Naive thymus-derived CD4-positive, alpha-beta T cell (primary cell): ENCODE results near the gene PLPP3. TPM values are rescaled to one million over a fixed set of nuclear protein-coding genes. Genes with fewer than 3 reads are reported as not detected.

Experiments
- ATAC-seq: fragments of 150-1000 bp; cut with Tn5 transposase; 2 replicates; pipeline ENCODE4 v1.10.0; 2021; ENCODE audit warnings: mild to moderate bottlenecking, moderate library complexity
- CTCF ChIA-PET: fragments of 350-600 bp; sonication (Branson Sonifier 250); formaldehyde crosslinking; loops from one replicate; lab custom pipeline; 2021; ENCODE audit warnings: antibody characterized with exemption; lab: Charles Lee
- POLR2A ChIA-PET: fragments of 350-600 bp; sonication (Branson Sonifier 250); formaldehyde crosslinking; loops from one replicate; lab custom pipeline; 2021; ENCODE audit warnings: antibody characterized with exemption, inconsistent platforms; lab: Charles Lee
- DNase-seq, 9 donors: peaks; one replicate each; pipeline versions ENCODE4 v3.0.0 to v3.0.0-alpha.2; 2020 to 2022; ENCODE audit warnings: mixed read lengths in 1 of 9
- H3K27ac ChIP-seq: one replicate; pipeline ENCODE4 v1.7.0; 2013; ENCODE audit warnings: mild to moderate bottlenecking, low read depth, low read length, moderate library complexity
- H3K27me3 ChIP-seq, 2 donors: one replicate each; pipeline ENCODE4 v1.7.0; 2013; ENCODE audit warnings: low read length in 2 of 2, mild to moderate bottlenecking in 2 of 2, moderate library complexity in 2 of 2; ENCODE audit not compliant: control insufficient read depth in 2 of 2, insufficient read depth in 2 of 2
- H3K36me3 ChIP-seq, 3 experiments: 1 replicate in 2 of 3; 2 replicates in 1 of 3; pipeline ENCODE4 v1.7.0; 2013; ENCODE audit warnings: low read length in 3 of 3, mild to moderate bottlenecking in 3 of 3, moderate library complexity in 1 of 3; ENCODE audit not compliant: insufficient read depth in 3 of 3, control insufficient read depth in 2 of 3
- H3K4me1 ChIP-seq, 2 donors: one replicate each; pipeline ENCODE4 v1.7.0; 2013; ENCODE audit warnings: low read length in 2 of 2, mild to moderate bottlenecking in 2 of 2, moderate library complexity in 1 of 2; ENCODE audit not compliant: control insufficient read depth in 2 of 2, insufficient read depth in 2 of 2
- H3K4me3 ChIP-seq: 2 replicates; pipeline ENCODE4 v1.7.0; 2013; ENCODE audit warnings: mild to moderate bottlenecking, low read length
- H3K9me3 ChIP-seq, 3 experiments: 1 replicate in 2 of 3; 2 replicates in 1 of 3; pipeline ENCODE4 v1.7.0; 2013; ENCODE audit warnings: low read length in 3 of 3; ENCODE audit not compliant: control insufficient read depth in 2 of 3
- H3K27ac Mint-ChIP-seq, 9 donors: one replicate each; pipeline ENCODE4 v1.8.0; 2020 to 2022; ENCODE audit warnings: mixed read lengths in 9 of 9, mild to moderate bottlenecking in 8 of 9, moderate library complexity in 5 of 9, inconsistent platforms in 2 of 9
- H3K27me3 Mint-ChIP-seq, 5 donors: one replicate each; pipeline ENCODE4 v1.8.0; 2021 to 2022; ENCODE audit warnings: mixed read lengths in 5 of 5, mild to moderate bottlenecking in 1 of 5
- H3K36me3 Mint-ChIP-seq, 5 donors: one replicate each; pipeline ENCODE4 v1.8.0; 2020 to 2022; ENCODE audit warnings: mixed read lengths in 5 of 5, mild to moderate bottlenecking in 3 of 5, inconsistent platforms in 1 of 5
- H3K4me1 Mint-ChIP-seq, 7 donors: one replicate each; pipeline ENCODE4 v1.8.0; 2020 to 2022; ENCODE audit warnings: mixed read lengths in 7 of 7, mild to moderate bottlenecking in 3 of 7, inconsistent platforms in 1 of 7
- H3K4me3 Mint-ChIP-seq, 10 donors: one replicate each; pipeline ENCODE4 v1.8.0; 2020 to 2022; ENCODE audit warnings: mild to moderate bottlenecking in 10 of 10, mixed read lengths in 10 of 10, moderate library complexity in 6 of 10, inconsistent platforms in 2 of 10
- H3K9me3 Mint-ChIP-seq, 11 donors: one replicate each; pipeline ENCODE4 v1.8.0; 2020 to 2022; ENCODE audit warnings: mixed read lengths in 11 of 11, mild to moderate bottlenecking in 4 of 11, inconsistent platforms in 1 of 11, moderate library complexity in 1 of 11
- intact Hi-C, 2 donors: fragments of 100-400 bp; cut with micrococcal nuclease; formaldehyde crosslinking; loops; one replicate each; pipeline ENCODE4 v1.15.1; 2023
- polyA plus RNA-seq, 2 donors: library from polyadenylated mRNA; unstranded; fragments of 300-500 nt; fragmentation: Illumina TruSeq; gene quantifications; one replicate each; pipeline ENCODE4 v1.2.3, GENCODE V29; 2021
- total RNA-seq, 6 experiments: library from RNA in 5 of 6; stranded (reverse) in 5 of 6; gene quantifications; 1 replicate in 5 of 6; 2 replicates in 1 of 6; pipeline ENCODE4 v1.2.3 and lab custom pipeline; 2021 to 2026

PLPP3 gene
- total and polyA plus RNA-seq, 7 experiments from 2014 or later: 0.16 to 0.30 TPM; not detected in 5

DNA sequence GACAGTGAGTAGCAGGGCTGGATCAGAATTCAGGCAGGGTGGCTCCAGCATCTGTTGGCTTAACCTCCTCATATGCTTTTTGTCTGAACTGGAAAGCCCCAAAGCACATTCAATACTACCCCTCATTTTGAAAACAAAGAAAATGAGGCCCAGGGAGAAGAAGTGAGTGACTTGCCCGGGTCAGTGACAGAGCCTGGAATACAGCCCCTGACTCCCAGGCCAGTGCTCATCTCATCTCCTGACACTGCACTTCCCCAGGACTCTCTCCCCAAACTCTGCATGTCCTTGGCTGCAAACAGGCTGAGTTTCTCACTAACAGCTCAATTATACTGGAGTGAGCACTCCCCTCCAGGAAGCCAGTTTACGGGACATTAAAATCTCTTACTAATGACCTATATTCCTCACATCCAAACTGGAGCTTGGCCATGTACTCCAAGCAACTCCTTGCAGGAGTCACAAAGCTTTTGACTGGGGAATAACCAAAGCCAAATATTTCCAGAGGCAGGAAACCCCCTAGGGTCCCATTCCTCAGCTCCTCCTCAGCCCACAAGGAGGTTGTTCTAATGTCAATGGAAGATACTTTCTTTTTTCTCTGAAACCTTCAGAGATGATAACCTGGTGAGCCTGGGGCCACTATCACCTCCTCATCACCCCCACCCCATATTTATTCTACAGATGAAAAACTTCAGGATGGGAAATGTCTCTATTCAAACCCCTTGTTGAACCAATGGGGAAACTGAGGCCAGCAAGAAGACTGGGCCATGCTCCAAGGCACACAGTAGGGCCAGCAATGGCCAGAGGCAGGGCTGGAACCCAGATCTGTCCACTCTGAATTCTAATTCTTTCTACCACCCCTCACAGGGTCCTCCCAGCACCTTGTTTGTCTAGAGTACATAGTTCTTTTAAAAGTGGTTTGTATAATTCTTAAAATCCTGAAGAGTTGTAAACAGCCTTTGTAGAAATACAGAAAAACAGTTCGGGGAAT lies 127.0 kb downstream of the PLPP3 start:
- DNase-seq: no peak
- Mint-ChIP-seq H3K4me3 (no peak overlapping the region), H3K9me3 (peaks cover 0 to 3% (median 0%) of the 10 kb centered on the region in 11 donors), H3K36me3 (no peaks in the 10 kb centered on the region), H3K27me3 (peaks cover 0 to 16% (median 0%) of the 10 kb centered on the region in 5 donors), H3K4me1 (no peaks in the 10 kb centered on the region), H3K27ac (no peak overlapping the region)
- Histone ChIP-seq H3K27ac (no peak overlapping the region), H3K36me3 (no peaks in the 10 kb centered on the region), H3K4me1 (no peaks in the 10 kb centered on the region), H3K4me3 (no peak overlapping the region), H3K27me3 (no peaks in the 10 kb centered on the region), H3K9me3 (no peaks in the 10 kb centered on the region)
- intact Hi-C loops: no loop called here
- ATAC-seq: no peak
- POLR2A ChIA-PET: no interaction called here
- CTCF ChIA-PET: no interaction called here

DNA sequence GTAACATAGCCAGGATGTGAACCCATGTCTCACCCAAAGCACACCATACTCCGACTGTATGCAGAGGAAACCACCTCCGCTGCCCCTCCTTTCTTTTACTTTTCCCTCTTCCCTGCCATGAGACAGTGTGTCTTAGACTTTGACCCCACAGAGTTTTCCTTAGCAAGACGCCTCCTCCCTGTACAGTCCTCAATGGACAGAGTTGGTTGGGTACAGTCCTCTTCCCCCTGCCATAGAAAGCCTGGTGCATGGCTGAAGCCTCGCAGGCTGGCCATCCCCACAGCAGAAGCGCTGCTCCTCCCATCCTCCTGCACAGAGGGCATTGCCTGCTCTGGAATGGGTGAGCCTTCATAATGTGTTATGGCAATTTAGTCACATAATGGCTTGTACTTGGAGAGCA lies 127.9 kb downstream of the PLPP3 start:
- H3K36me3 ChIP-seq: no peaks in the 10 kb centered on the region
- Mint-ChIP-seq H3K9me3 (peaks cover 0 to 2% (median 0%) of the 10 kb centered on the region in 11 donors), H3K36me3 (no peaks in the 10 kb centered on the region), H3K27me3 (peaks cover 0 to 16% (median 0%) of the 10 kb centered on the region in 5 donors), H3K27ac (no peak overlapping the region), H3K4me1 (no peaks in the 10 kb centered on the region), H3K4me3 (peak overlapping the region in 1 of 10 donors; percentile 17)
- POLR2A ChIA-PET: no interaction called here
- CTCF ChIA-PET: no interaction called here
- no peak for DNase-seq
- H3K4me3 ChIP-seq: no peak overlapping the region
- H3K9me3 ChIP-seq: no peaks in the 10 kb centered on the region
- H3K4me1 ChIP-seq: no peaks in the 10 kb centered on the region
- H3K27me3 ChIP-seq: no peaks in the 10 kb centered on the region
- H3K27ac ChIP-seq: no peak overlapping the region
- no peak for ATAC-seq
- intact Hi-C loops: no loop called here

- no peak for ATAC-seq
- no peaks in the 10 kb centered on the region for H3K36me3 Mint-ChIP-seq
- no peak for DNase-seq
- H3K4me1 ChIP-seq: no peaks in the 10 kb centered on the region
- no peaks in the 10 kb centered on the region for H3K9me3 ChIP-seq
- H3K36me3 ChIP-seq: no peaks in the 10 kb centered on the region
- no peak overlapping the region for H3K27ac ChIP-seq
- H3K4me1 Mint-ChIP-seq: no peaks in the 10 kb centered on the region
- peaks cover 0 to 3% (median 0%) of the 10 kb centered on the region in 11 donors for H3K9me3 Mint-ChIP-seq
- ChIA-PET CTCF (no interaction called here), POLR2A (no interaction called here)
- H3K27ac Mint-ChIP-seq: no peak overlapping the region
- H3K27me3 Mint-ChIP-seq: peaks cover 0 to 16% (median 0%) of the 10 kb centered on the region in 5 donors
- no peak overlapping the region for H3K4me3 ChIP-seq
- H3K27me3 ChIP-seq: no peaks in the 10 kb centered on the region
- intact Hi-C loops: no loop called here
- no peak overlapping the region for H3K4me3 Mint-ChIP-seq
These were observed 129.2 kb downstream of the PLPP3 start for GRCh38 chr1:56450004-56450666.

- POLR2A ChIA-PET: no interaction called here
- Histone ChIP-seq H3K27ac (no peak overlapping the region), H3K4me1 (no peaks in the 10 kb centered on the region), H3K27me3 (no peaks in the 10 kb centered on the region), H3K36me3 (no peaks in the 10 kb centered on the region), H3K9me3 (no peaks in the 10 kb centered on the region), H3K4me3 (no peak overlapping the region)
- peaks cover 0 to 3% (median 0%) of the 10 kb centered on the region in 11 donors for H3K9me3 Mint-ChIP-seq
- intact Hi-C loops: no loop called here
- H3K4me3 Mint-ChIP-seq: no peak overlapping the region
- H3K27ac Mint-ChIP-seq: no peak overlapping the region
- CTCF ChIA-PET: no interaction called here
- H3K4me1 Mint-ChIP-seq: no peaks in the 10 kb centered on the region
- ATAC-seq: no peak
- no peaks in the 10 kb centered on the region for H3K36me3 Mint-ChIP-seq
- no peak for DNase-seq
- peaks cover 0 to 16% (median 0%) of the 10 kb centered on the region in 5 donors for H3K27me3 Mint-ChIP-seq
These were observed 130.6 kb downstream of the PLPP3 start for GRCh38 chr1:56448529-56449300.

DNA sequence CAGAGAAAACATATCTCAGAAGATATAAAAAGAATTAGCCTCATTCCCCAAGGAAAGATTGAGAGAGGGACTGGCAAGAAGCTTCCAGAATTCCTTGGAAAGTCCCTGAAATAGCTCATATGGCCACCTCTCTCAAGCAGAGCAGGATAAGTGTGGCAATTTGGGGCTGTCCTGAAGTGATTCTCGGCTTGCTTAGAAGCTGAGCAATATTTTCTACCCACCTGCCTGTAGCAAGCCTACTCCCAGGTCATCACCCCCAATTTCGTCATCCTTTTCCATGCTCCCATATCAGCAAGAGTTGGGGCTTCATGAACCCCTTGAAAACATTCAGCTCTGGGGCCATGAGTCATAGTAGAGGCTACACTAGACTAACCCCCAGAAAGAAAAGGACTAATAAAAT lies 131.5 kb downstream of the PLPP3 start:
- CTCF ChIA-PET: no interaction called here
- DNase-seq: no peak

GRCh38 chr1:56446531-56447098 lies 132.7 kb downstream of the PLPP3 start:
- Histone ChIP-seq H3K4me3 (no peak overlapping the region), H3K27ac (no peak overlapping the region), H3K4me1 (no peaks in the 10 kb centered on the region), H3K36me3 (no peaks in the 10 kb centered on the region), H3K9me3 (no peaks in the 10 kb centered on the region), H3K27me3 (no peaks in the 10 kb centered on the region)
- intact Hi-C loops: no loop called here
- ChIA-PET CTCF (no interaction called here), POLR2A (no interaction called here)
- no peak overlapping the region for H3K27ac Mint-ChIP-seq
- peaks cover 0 to 10% (median 0%) of the 10 kb centered on the region in 5 donors for H3K27me3 Mint-ChIP-seq
- H3K4me1 Mint-ChIP-seq: no peaks in the 10 kb centered on the region
- no peak for ATAC-seq
- no peak for DNase-seq
- H3K36me3 Mint-ChIP-seq: no peaks in the 10 kb centered on the region
- no peak overlapping the region for H3K4me3 Mint-ChIP-seq
- peaks cover 0 to 3% (median 0%) of the 10 kb centered on the region in 11 donors for H3K9me3 Mint-ChIP-seq

More for the DNA sequence above, 131.5 kb downstream of the PLPP3 start:
- H3K4me1 ChIP-seq: no peaks in the 10 kb centered on the region
- no peaks in the 10 kb centered on the region for H3K36me3 ChIP-seq
- no peak overlapping the region for H3K4me3 Mint-ChIP-seq
- H3K36me3 Mint-ChIP-seq: no peaks in the 10 kb centered on the region
- H3K27me3 Mint-ChIP-seq: peaks cover 0 to 12% (median 0%) of the 10 kb centered on the region in 5 donors
- no peaks in the 10 kb centered on the region for H3K4me1 Mint-ChIP-seq
- POLR2A ChIA-PET: no interaction called here
- ATAC-seq: no peak
- no peak overlapping the region for H3K27ac Mint-ChIP-seq
- no peak overlapping the region for H3K4me3 ChIP-seq
- peaks cover 0 to 3% (median 0%) of the 10 kb centered on the region in 11 donors for H3K9me3 Mint-ChIP-seq
- no peaks in the 10 kb centered on the region for H3K27me3 ChIP-seq
- H3K9me3 ChIP-seq: no peaks in the 10 kb centered on the region
- intact Hi-C loops: no loop called here
- H3K27ac ChIP-seq: no peak overlapping the region
